Endodermal cell (in vitro differentiated cells): ENCODE measurements around the gene SLC2A6. TPM values are rescaled to one million over a fixed set of nuclear protein-coding genes. Genes with fewer than 3 reads are reported as not detected.

Source experiments
- DNase-seq: peaks from one replicate; pipeline ENCODE4 v3.0.0-alpha.2; 2017
- H3K27ac ChIP-seq: 2 replicates; pipeline ENCODE4 v1.5.1; 2013; ENCODE audit warnings: mild to moderate bottlenecking, low read depth, low read length, moderate library complexity
- H3K27me3 ChIP-seq: 2 replicates; pipeline ENCODE4 v1.6.1; 2013; ENCODE audit warnings: mild to moderate bottlenecking, low read length, moderate library complexity; ENCODE audit not compliant: insufficient read depth, control insufficient read depth, poor library complexity, severe bottlenecking
- H3K36me3 ChIP-seq: 2 replicates; pipeline ENCODE4 v1.7.0; 2013; ENCODE audit warnings: mild to moderate bottlenecking, low read length, moderate library complexity; ENCODE audit not compliant: control insufficient read depth, insufficient read depth
- H3K4me1 ChIP-seq: one replicate; pipeline ENCODE4 v1.7.0; 2013; ENCODE audit warnings: low read length; ENCODE audit not compliant: control insufficient read depth, insufficient read depth
- H3K4me3 ChIP-seq: 2 replicates; pipeline ENCODE4 v1.5.1; 2013; ENCODE audit warnings: mild to moderate bottlenecking, low read length, moderate library complexity
- H3K9ac ChIP-seq: 2 replicates; pipeline ENCODE4 v1.6.1; 2013; ENCODE audit warnings: mild to moderate bottlenecking, low read length, moderate library complexity; ENCODE audit not compliant: poor library complexity, severe bottlenecking; ENCODE audit errors: extremely low read depth
- H3K9me3 ChIP-seq: 2 replicates; pipeline ENCODE4 v1.6.1; 2013; ENCODE audit warnings: mild to moderate bottlenecking, low read length, moderate library complexity; ENCODE audit not compliant: control insufficient read depth
- H3K27ac Mint-ChIP-seq: 2 replicates; pipeline ENCODE4 v1.8.0; 2020; ENCODE audit warnings: mixed read lengths
- H3K27me3 Mint-ChIP-seq: 2 replicates; pipeline ENCODE4 v1.8.0; 2021; ENCODE audit warnings: mild to moderate bottlenecking, mixed read lengths; ENCODE audit not compliant: insufficient read depth
- H3K36me3 Mint-ChIP-seq: 2 replicates; pipeline ENCODE4 v1.8.0; 2020; ENCODE audit warnings: low read depth, mixed read lengths
- H3K4me1 Mint-ChIP-seq: 2 replicates; pipeline ENCODE4 v1.8.0; 2020; ENCODE audit warnings: mixed read lengths
- H3K4me3 Mint-ChIP-seq: 2 replicates; pipeline ENCODE4 v1.8.0; 2020; ENCODE audit warnings: mild to moderate bottlenecking, moderate library complexity, mixed read lengths
- H3K9me3 Mint-ChIP-seq: 2 replicates; pipeline ENCODE4 v1.8.0; 2020; ENCODE audit warnings: mild to moderate bottlenecking, mixed read lengths
- WGBS, 2 experiments: methylation state at CpG; one replicate each; pipeline versions ENCODE4 v1.1.5 to v1.1.7; 2013; ENCODE audit warnings: missing lambda C conversion rate in 2 of 2, mixed read lengths in 1 of 2; ENCODE audit not compliant: insufficient coverage in 1 of 2, insufficient read length in 1 of 2; 5-methylcytosine and 5-hydroxymethylcytosine counted together
- total RNA-seq, 2 donors: library from RNA; stranded (reverse); fragmentation: NEBNext Ultra II Directional in 1 of 2; extraction: Animal tissue kit (Norgen Biotek cat#: 25700) in 1 of 2; gene quantifications; 2 replicates in 1 of 2; 3 replicates in 1 of 2; pipeline ENCODE4 v1.2.1, GENCODE V29; 2021
- TF ChIP-seq, protein P1 (sequence below): fragments of 200-600 bp; sonication (generic); conservative IDR thresholded peaks from 2 replicates; pipeline ENCODE4 v1.5.0; 2021; ENCODE audit warnings: antibody characterized with exemption, mild to moderate bottlenecking

The SLC2A6 gene
- total RNA-seq, 2 donors from 2014 or later = 11.6 to 17.7 TPM

DNA sequence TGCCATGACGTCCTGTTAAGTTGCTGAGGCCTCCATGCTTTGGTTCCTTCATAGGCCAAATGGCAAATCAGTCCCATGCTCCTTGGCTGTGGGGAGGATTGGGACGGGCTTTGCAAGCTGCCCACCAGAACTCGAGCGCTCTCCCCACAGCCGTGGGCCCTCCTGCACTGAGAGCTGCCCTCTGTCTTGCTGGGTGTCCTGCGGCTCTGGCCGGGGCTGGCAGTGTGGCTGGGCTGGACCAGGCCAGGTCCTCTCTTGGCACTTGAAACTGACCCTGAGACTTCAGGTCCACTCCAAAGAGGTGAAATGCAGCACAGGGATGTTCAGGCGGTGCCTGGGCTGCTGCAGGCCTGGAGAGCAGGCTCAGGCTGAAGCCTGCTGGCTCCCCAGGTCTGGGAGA, 38.8 kb upstream of the SLC2A6 start:
- H3K36me3 Mint-ChIP-seq = no peaks in the 10 kb centered on the region
- no peaks in the 10 kb centered on the region for H3K27me3 Mint-ChIP-seq
- Histone ChIP-seq H3K4me3 (no peak overlapping the region), H3K4me1 (no peaks in the 10 kb centered on the region), H3K27ac (no peak overlapping the region), H3K9me3 (no peaks in the 10 kb centered on the region), H3K36me3 (no peaks in the 10 kb centered on the region), H3K9ac (no peak overlapping the region), H3K27me3 (no peaks in the 10 kb centered on the region)
- no peak overlapping the region for H3K4me3 Mint-ChIP-seq
- TF ChIP-seq, protein P1, sequence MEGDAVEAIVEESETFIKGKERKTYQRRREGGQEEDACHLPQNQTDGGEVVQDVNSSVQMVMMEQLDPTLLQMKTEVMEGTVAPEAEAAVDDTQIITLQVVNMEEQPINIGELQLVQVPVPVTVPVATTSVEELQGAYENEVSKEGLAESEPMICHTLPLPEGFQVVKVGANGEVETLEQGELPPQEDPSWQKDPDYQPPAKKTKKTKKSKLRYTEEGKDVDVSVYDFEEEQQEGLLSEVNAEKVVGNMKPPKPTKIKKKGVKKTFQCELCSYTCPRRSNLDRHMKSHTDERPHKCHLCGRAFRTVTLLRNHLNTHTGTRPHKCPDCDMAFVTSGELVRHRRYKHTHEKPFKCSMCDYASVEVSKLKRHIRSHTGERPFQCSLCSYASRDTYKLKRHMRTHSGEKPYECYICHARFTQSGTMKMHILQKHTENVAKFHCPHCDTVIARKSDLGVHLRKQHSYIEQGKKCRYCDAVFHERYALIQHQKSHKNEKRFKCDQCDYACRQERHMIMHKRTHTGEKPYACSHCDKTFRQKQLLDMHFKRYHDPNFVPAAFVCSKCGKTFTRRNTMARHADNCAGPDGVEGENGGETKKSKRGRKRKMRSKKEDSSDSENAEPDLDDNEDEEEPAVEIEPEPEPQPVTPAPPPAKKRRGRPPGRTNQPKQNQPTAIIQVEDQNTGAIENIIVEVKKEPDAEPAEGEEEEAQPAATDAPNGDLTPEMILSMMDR = no peak
- DNase-seq = no peak
- no peaks in the 10 kb centered on the region for H3K4me1 Mint-ChIP-seq
- H3K27ac Mint-ChIP-seq = no peak overlapping the region
- WGBS, 2 experiments = 81 to 100% methylated on average over 2 to 8 of the region's 8 CpGs
- H3K9me3 Mint-ChIP-seq = no peaks in the 10 kb centered on the region

DNA sequence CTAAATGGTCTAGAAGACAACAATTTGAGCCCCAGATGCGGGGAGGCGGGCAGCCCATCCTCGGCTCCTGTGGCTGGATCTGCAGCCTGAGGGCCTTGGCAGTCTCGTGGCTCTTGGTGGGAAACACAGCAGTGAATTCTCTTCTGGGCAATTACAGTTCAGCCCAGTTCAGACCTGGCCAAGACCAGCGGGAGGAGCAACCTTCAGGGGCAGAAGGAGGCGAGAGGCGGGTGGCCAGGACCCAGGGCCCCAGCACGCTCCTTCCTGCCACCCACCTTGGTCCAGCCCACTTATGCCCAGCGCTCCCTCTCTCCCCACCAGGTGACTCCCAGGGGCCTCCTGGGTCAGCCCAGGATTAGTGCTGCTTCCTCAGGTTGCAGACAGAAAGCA, 38.1 kb upstream of the SLC2A6 start:
- Mint-ChIP-seq H3K27ac (no peak overlapping the region), H3K4me1 (no peaks in the 10 kb centered on the region), H3K9me3 (no peaks in the 10 kb centered on the region), H3K36me3 (no peaks in the 10 kb centered on the region), H3K4me3 (no peak overlapping the region), H3K27me3 (no peaks in the 10 kb centered on the region)
- WGBS, 2 experiments = 93 to 96% methylated on average over 4 to 9 of the region's 9 CpGs
- Histone ChIP-seq H3K27ac (no peak overlapping the region), H3K4me3 (no peak overlapping the region), H3K9me3 (no peaks in the 10 kb centered on the region), H3K4me1 (no peaks in the 10 kb centered on the region), H3K36me3 (no peaks in the 10 kb centered on the region), H3K27me3 (no peaks in the 10 kb centered on the region), H3K9ac (no peak overlapping the region)
- TF ChIP-seq, protein P1 = no peak
- DNase-seq = no peak

DNA sequence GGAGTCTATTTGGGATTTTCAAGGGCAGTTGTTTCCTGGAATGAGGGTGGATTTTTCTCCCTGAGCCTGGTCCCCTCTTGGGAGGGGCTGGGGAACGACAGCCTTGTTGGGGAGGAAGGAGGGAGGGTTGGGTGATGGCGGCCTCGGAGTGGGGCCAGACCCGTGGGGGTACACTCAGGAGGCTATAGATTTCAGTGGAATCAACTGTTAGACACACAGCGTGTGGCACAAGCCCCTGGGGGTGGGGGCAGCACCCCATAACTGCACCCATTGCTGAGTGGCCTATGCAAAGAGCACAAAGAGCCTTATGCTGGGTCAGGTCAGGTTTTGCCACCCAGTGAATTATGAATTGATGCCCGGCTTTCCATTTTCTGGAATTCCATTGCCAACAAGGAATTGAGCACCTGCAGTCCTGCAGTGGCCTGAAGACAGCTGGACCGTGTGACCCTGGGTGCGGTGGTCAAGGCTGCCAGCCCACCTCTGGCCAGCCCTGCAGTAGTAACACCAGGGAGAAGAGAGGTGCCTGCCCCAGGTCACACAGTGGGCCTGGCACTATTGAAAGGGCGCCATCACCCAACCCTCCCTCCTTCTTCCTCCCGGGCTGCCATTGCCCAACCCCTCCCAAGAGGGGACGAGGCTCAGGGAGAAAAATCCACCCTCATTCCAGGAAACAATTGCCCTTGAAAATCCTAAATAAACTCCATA, 37.5 kb upstream of the SLC2A6 start:
- Mint-ChIP-seq H3K4me3 (no peak overlapping the region), H3K27me3 (no peaks in the 10 kb centered on the region), H3K27ac (no peak overlapping the region), H3K36me3 (no peaks in the 10 kb centered on the region), H3K4me1 (no peaks in the 10 kb centered on the region), H3K9me3 (no peaks in the 10 kb centered on the region)
- no peak overlapping the region for H3K9ac ChIP-seq
- 91 to 100% methylated on average over 5 to 11 of the region's 11 CpGs for WGBS, 2 experiments
- TF ChIP-seq, protein P1 = no peak
- DNase-seq = no peak
- H3K4me1 ChIP-seq = no peaks in the 10 kb centered on the region
- H3K9me3 ChIP-seq = no peaks in the 10 kb centered on the region
- no peaks in the 10 kb centered on the region for H3K36me3 ChIP-seq
- no peak overlapping the region for H3K4me3 ChIP-seq
- no peaks in the 10 kb centered on the region for H3K27me3 ChIP-seq
- H3K27ac ChIP-seq = no peak overlapping the region
